OCI-LY1 (cell line): ENCODE measurements around the gene COBL.

Experiments used
- H2AFZ ChIP-seq: fragments of 200-600 bp; sonication (generic), shearing (Covaris generic); 2 replicates; pipeline ENCODE4 v1.6.0; 2014; ENCODE audit warnings: antibody characterized with exemption, mild to moderate bottlenecking, low read length
- H3F3A ChIP-seq: fragments of 200-600 bp; sonication (generic), shearing (Covaris generic); 2 replicates; pipeline ENCODE4 v1.6.0; 2014; ENCODE audit warnings: mild to moderate bottlenecking, antibody characterized with exemption, low read length, moderate library complexity; ENCODE audit not compliant: insufficient read depth
- H3K27ac ChIP-seq: fragments of 200-600 bp; sonication (generic); 2 replicates; pipeline ENCODE4 v1.5.1; 2014; ENCODE audit warnings: low read length, mixed run types, mild to moderate bottlenecking, low read depth; ENCODE audit not compliant: poor library complexity, severe bottlenecking
- H3K27me3 ChIP-seq: fragments of 200-600 bp; sonication (generic); 2 replicates; pipeline ENCODE4 v1.6.0; 2014; ENCODE audit warnings: antibody characterized with exemption, mild to moderate bottlenecking, low read length, moderate library complexity; ENCODE audit not compliant: insufficient read depth
- H3K36me3 ChIP-seq: fragments of 200-600 bp; sonication (generic); 2 replicates; pipeline ENCODE4 v1.6.1; 2014; ENCODE audit warnings: mild to moderate bottlenecking, antibody characterized with exemption, low read length, moderate library complexity, mixed read lengths; ENCODE audit not compliant: insufficient read depth
- H3K4me1 ChIP-seq: fragments of 200-600 bp; sonication (generic); 2 replicates; pipeline ENCODE4 v1.5.1; 2014; ENCODE audit warnings: mild to moderate bottlenecking, low read length, moderate library complexity; ENCODE audit not compliant: insufficient read depth, severe bottlenecking
- H3K4me2 ChIP-seq: fragments of 200-600 bp; sonication (generic), shearing (Covaris generic); 2 replicates; pipeline ENCODE4 v1.6.1; 2014; ENCODE audit warnings: low read length
- H3K4me3 ChIP-seq: fragments of 200-600 bp; sonication (generic); 2 replicates; pipeline ENCODE4 v1.5.1; 2014; ENCODE audit warnings: low read length, low read depth, mild to moderate bottlenecking, mixed read lengths; ENCODE audit not compliant: poor library complexity, severe bottlenecking
- H3K79me2 ChIP-seq: fragments of 200-600 bp; shearing (Covaris generic); 2 replicates; pipeline ENCODE4 v1.6.1; 2016; ENCODE audit warnings: mixed run types, low read length, mixed read lengths; ENCODE audit not compliant: insufficient read depth
- H3K9ac ChIP-seq: fragments of 200-600 bp; sonication (generic), shearing (Covaris generic); 2 replicates; pipeline ENCODE4 v1.6.1; 2014; ENCODE audit warnings: mild to moderate bottlenecking, low read length, mixed read lengths
- H3K9me2 ChIP-seq: fragments of 200-600 bp; sonication (generic), shearing (Covaris generic); 2 replicates; pipeline ENCODE4 v1.6.1; 2014; ENCODE audit warnings: low read depth, mild to moderate bottlenecking, low read length, mixed read lengths
- H3K9me3 ChIP-seq: fragments of 200-600 bp; shearing (Covaris generic); 2 replicates; pipeline ENCODE4 v1.6.1; 2014; ENCODE audit warnings: low read length, mixed read lengths
- H4K20me1 ChIP-seq: fragments of 200-600 bp; sonication (generic), shearing (Covaris generic); 2 replicates; pipeline ENCODE4 v1.6.0; 2016; ENCODE audit warnings: mild to moderate bottlenecking, low read length; ENCODE audit not compliant: insufficient read depth
- EZH2 ChIP-seq: fragments of 200-600 bp; sonication (generic), shearing (Covaris generic); IDR thresholded peaks from 2 replicates; pipeline ENCODE4 v1.8.0; 2017; ENCODE audit warnings: borderline replicate concordance, mixed run types, mild to moderate bottlenecking, antibody characterized with exemption, low read length, moderate library complexity, mixed read lengths
- TF ChIP-seq, protein P1 (sequence below): fragments of 200-600 bp; sonication (generic), shearing (Covaris generic); IDR thresholded peaks from 2 replicates; pipeline ENCODE4 v1.5.1; 2017; ENCODE audit warnings: mild to moderate bottlenecking, antibody characterized with exemption, low read length, moderate library complexity, mixed read lengths

The COBL gene

DNA sequence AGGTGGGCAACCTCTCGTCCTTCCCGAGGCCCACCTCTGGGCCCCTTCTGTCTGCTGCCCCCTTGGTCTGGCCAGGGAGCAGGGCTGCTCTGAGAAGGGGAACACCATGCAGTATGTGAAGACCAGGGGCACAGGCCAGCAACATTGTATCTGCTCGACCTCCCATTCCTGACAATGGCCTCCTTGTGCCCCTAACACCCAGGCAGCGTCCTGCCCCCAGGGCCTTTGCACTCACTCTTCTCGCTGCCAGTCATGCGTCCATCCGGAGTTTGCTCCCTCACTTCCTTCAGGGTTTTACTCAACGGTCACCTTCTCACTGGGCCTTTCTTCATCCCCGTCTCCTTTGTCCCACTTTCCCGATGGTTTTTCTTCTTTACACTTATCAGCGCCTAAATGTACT is 301.0 kb downstream of the COBL start:
- Histone ChIP-seq H3K36me3 (no peaks in the 10 kb centered on the region), H3K9ac (no peak overlapping the region), H3K4me1 (no peaks in the 10 kb centered on the region), H3K79me2 (no peaks in the 10 kb centered on the region), H3K9me2 (no peaks in the 10 kb centered on the region), H4K20me1 (no peaks in the 10 kb centered on the region), H2AFZ (no peak overlapping the region), H3F3A (no peaks in the 10 kb centered on the region), H3K9me3 (no peaks in the 10 kb centered on the region), H3K4me3 (no peak overlapping the region), H3K27ac (no peak overlapping the region), H3K27me3 (peaks cover 4% of the 10 kb centered on the region; the same call in 1 of the 2 replicates), H3K4me2 (no peak overlapping the region)
- TF ChIP-seq EZH2 = no peak
- TF ChIP-seq, protein P1, sequence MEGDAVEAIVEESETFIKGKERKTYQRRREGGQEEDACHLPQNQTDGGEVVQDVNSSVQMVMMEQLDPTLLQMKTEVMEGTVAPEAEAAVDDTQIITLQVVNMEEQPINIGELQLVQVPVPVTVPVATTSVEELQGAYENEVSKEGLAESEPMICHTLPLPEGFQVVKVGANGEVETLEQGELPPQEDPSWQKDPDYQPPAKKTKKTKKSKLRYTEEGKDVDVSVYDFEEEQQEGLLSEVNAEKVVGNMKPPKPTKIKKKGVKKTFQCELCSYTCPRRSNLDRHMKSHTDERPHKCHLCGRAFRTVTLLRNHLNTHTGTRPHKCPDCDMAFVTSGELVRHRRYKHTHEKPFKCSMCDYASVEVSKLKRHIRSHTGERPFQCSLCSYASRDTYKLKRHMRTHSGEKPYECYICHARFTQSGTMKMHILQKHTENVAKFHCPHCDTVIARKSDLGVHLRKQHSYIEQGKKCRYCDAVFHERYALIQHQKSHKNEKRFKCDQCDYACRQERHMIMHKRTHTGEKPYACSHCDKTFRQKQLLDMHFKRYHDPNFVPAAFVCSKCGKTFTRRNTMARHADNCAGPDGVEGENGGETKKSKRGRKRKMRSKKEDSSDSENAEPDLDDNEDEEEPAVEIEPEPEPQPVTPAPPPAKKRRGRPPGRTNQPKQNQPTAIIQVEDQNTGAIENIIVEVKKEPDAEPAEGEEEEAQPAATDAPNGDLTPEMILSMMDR = no peak

DNA sequence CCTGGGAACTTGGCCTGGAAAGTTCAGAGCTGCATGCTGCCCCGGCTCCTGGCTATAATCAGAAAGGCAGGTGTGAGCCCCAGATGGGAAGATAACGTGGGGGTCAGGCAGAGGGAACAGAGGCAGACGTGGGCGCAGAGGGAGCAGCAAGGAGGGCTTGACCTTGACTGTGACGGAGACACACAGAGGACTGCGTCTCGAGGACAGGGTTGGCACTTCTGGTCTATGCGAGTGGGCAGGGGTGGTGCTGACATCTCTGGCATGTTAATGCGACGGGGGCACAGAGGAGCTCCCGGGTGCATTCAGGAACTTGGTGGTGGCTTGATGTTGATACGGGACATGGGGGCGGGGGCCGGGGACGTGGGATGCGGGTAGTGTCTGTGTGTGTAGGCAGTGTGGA is 301.8 kb downstream of the COBL start:
- H3K9me3 ChIP-seq = no peaks in the 10 kb centered on the region
- no peaks in the 10 kb centered on the region for H3K36me3 ChIP-seq
- TF ChIP-seq, protein P1 = no peak
- no peak for TF ChIP-seq EZH2
- H3K79me2 ChIP-seq = no peaks in the 10 kb centered on the region
- H4K20me1 ChIP-seq = no peaks in the 10 kb centered on the region
- no peak overlapping the region for H3K4me2 ChIP-seq
- H3K4me3 ChIP-seq = no peak overlapping the region
- no peaks in the 10 kb centered on the region for H3K4me1 ChIP-seq
- H3K27me3 ChIP-seq = no peaks in the 10 kb centered on the region
- no peak overlapping the region for H3K27ac ChIP-seq
- H3K9me2 ChIP-seq = no peaks in the 10 kb centered on the region
- H3K9ac ChIP-seq = no peak overlapping the region
- H3F3A ChIP-seq = no peaks in the 10 kb centered on the region
- no peak overlapping the region for H2AFZ ChIP-seq

DNA sequence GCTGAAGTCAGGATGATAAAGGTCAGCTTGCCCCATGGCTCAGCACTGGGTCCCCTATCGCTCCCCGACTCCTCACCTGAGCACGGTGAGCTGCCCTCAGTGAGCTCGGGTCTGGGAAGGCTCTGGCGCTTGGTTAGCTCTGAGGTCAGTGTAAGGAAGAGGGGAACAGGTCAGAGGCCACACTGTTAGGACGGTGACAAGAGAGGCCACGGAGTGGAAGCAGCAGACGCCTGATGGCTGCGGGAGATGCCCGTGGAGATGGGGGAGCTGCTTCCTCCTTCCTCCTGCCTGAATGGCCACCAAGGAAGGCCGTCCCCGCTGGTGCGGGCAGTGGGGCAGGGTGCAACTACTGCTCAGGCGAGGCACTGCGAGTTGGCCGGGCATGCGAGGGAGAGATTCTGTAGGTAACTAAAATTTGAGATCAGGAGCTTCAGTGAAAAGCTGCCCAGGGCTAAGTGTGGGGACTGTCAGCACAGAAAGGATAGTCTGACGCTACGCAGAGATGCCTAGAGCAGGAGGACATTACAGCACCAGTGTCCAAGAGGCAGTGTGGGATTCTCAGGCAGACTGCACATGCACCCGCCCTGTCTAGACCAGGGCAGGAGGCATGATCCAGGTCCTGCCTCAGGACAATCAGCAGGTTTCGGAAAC is 302.6 kb downstream of the COBL start:
- Histone ChIP-seq H3K9me2 (no peaks in the 10 kb centered on the region), H3K4me2 (no peak overlapping the region), H4K20me1 (no peaks in the 10 kb centered on the region), H3K4me3 (no peak overlapping the region), H3K4me1 (no peaks in the 10 kb centered on the region), H3K27me3 (no peaks in the 10 kb centered on the region), H3F3A (no peaks in the 10 kb centered on the region), H3K9me3 (no peaks in the 10 kb centered on the region), H2AFZ (no peak overlapping the region), H3K36me3 (no peaks in the 10 kb centered on the region), H3K9ac (no peak overlapping the region), H3K27ac (no peak overlapping the region), H3K79me2 (no peaks in the 10 kb centered on the region)
- TF ChIP-seq, protein P1 = no peak
- no peak for TF ChIP-seq EZH2
